ENCODE measurements around the gene CYB561D2.

Gene CYB561D2

DNA sequence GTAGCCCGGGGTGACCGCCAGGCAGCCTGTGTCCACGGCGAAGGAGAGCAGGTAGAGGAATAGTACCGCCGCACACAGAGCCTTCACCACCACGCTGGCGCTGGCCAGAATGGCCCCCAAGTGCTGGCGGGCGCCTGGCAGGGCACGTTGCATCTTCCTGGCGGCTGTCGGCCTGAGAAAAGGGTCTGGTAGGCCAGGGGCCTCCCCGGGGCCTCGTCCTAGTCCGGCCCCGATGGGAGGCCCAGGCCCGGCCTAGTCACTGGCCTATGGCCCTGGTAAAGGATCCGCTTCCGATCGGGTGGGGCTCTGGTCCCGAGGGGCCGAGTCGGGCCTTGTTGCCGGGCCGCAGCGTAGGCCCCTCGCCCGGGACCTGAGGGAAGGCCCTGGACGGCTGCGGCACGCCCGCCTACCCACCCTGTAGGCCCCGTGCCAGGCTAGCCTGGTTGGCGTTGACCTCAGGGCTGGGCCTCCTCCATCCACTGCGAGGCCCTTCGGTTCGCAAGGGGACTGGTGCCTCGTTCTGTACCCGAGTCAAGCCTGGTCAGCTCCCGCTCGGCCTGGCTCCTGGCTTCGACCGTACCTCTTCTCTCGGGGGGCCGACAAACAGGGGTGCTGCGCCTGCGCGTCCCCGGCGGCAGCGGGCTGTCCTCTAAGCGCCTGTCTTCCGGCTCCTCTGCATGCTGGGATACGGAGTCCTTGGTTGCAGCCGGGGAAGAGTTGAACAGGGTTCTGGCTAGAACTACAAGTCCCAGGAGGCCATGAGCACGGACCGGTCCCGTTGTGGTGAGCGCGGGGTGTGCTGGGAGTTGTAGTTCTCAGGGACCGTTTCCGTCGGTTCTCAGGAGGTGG lies 8.5 kb downstream of the CYB561D2 start, which contains the start of gene TMEM115:
Gene TMEM115 (minus strand): TSS at position 611 of the 849 bp plus-strand sequence. CDS start 458 bp downstream, at position 153.
- peak within 1 kb of the TSS; percentile 95 for H3K4me3 ChIP-seq (ENCODE audit: low read depth, low read length)

DNA sequence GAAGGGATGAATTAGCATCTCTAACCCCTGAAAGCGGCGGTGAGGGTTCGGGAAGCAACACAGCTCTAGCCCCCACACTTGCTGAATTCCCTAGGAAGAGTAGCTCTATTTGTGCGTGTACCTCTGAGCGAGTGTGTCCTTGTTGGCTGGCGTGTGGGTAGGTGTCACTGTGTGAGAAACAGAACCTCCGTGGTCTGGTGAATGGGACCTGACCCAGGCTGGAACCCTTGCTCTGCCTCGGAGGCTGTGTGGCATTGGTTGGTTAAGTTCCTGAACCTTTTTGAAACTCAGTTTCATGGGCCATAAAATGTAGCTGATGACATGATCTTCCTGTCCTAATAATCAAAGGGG lies 9.1 kb downstream of the CYB561D2 start:
- peak overlapping the region; percentile 30 for H3K4me3 ChIP-seq (ENCODE audit: low read depth, low read length)

DNA sequence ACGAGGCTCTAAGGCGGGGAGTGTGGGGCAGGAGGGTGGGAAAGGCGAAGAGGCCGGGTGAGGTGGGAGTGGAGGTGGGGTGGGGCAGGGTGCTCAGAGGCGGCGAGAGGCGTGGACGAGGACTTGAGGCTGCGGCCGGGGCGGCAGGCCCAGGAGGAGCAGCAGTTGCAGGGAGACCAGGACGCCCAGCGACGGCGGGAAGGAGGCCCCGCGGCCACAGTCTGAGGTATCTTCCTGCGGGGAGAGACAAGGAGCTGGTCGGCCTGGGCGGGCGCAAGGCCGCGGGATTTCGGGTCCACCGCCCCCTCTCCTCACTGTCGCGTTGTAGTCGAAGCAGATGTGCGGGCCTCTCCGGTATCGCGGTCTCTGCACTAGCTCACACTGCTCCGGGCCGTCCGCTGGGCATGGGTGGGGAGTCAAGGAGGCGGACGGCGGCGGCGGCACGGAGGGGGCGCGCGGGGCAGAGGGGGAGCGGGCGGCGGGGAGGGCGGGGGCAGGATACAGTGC lies 14.0 kb downstream of the CYB561D2 start:
- H3K4me3 ChIP-seq (ENCODE audit: low read depth, low read length): peak overlapping the region; percentile 17

DNA sequence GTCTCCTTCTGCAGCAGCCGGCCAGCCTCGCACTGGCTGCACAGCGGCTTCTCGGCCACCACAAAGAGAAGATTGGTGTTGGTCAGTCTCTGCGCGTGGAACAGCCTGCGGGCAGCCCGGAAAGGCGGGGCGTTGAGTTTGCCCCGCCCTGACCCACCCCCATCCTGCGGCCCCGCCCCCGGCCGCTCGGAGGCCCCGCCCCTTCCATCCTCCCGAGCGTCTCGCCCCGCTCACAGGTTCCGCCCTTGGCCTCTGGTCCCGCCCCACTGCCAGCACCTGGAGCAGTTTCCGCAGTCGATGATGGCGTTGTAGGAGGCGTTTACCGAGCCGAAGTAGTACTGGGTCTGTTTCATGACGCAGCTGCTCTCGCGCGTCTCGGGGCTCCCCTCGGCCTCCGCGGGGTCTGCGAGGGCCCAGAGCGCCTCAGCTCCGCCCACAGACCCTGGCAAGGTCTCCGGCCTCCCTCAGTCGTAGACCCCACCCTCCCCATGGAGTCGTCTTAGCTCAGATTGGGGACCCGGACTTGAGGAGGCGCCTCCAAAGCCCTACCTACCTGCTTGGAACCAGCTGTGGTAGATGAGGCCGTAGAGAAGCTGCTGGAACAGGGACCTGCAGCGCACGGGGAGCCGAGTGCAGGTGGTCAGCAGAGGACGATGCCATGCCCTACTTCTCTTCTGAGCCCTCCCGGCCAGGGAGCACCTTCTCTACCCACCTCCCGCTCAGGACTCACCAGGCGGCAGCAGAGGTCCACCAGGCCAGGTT lies 14.6 kb downstream of the CYB561D2 start:
- peak overlapping the region; percentile 55 for H3K4me3 ChIP-seq (ENCODE audit: low read depth, low read length)

DNA sequence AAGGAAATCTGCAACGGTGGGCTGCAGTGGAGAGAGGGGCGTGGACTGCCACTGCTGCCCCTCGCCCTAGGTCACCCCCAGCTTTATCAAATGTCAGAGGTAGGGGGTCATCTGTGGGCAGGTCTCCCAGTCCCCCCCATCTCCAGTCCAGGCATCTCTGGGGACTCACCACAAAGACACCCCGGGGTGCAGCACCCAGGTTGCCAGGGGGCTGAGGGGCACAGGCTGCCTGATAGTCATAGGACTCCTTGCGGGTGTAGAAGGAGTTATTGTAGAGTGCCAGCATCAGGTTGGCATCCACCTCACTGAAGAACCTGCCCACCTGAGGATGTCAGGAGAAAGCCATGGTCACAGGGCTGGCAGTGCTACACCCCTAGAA lies 15.2 kb downstream of the CYB561D2 start:
- peak overlapping the region; percentile 55 for H3K4me3 ChIP-seq (ENCODE audit: low read depth, low read length)

DNA sequence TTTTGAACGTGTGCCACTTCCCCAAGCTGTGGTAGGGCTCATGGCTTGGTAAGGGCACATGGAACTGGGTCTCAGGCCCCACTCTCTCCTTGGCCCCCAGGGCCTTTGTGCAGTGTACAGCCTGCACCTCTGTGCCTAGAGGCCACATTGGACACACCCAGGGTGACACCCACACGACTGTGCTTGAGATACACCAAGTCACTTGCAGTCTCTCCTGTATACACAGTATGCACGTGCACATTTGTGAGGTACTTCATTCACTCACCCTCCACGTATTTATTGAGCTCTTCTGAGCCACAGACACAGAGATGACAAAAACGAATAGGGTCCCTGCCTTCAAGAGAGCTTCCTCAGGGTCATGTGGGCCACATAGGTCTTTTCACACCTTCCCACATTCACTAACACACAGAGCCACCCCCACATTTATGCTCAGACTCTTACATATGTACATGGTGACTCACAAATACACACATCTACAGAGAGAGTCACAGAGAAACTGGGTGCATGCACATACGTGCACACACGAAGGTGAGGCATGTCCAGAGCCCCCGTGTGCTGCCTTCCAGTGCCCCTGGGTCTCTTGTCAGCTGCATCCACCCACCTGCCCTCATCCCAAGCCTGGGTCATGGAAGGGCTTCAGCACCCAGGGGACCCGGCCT lies 18.5 kb downstream of the CYB561D2 start:
- no peak overlapping the region for H3K4me3 ChIP-seq (ENCODE audit: low read depth, low read length)

DNA sequence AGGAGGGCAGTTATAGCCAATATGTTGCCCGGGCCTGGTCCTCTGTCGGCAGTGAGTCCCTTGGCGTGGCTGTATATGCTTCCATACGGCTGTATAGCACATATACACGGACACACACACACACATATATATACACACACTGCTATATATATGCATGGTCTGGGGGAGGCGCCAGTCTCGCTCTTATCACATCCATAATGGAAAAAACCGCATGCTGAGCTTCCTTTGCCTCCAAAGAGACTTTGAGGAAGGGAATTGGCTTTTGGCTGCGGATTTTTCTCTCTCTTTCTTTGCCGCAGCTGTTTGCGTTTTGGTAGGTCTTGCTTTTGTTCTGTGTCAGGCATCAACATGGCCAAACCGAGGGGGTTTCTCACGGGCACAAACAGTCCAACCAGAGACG lies 19.9 kb downstream of the CYB561D2 start:
- H3K4me3 ChIP-seq (ENCODE audit: low read depth, low read length): no peak overlapping the region

DNA sequence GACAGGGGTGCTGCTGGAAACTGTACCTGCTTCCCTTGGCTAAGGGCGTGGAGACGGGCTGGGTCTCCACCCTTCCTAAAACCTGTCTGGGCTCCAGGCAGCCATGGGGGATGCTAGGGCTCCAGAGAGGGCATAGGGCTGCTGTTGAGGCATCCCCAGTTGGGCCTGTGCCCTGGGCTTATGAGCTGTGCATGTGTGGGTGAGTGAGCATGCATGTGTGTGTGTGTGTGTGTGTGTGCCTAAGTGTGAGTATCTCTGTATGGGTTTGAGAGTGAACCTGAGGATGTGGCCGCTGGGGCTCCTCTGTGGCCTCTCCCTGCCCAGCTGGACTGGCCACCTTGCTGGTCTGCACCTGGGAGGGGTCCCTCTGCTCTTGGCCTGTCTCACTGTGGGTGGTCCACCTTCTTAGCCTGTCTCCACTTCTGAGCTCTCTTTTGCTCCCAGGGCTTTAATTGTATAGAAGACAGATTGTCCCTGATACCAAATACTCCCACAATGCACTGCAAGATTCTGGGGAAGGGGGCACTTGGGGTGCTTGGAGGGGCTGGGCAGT lies 20.5 kb downstream of the CYB561D2 start:
- H3K4me3 ChIP-seq (ENCODE audit: low read depth, low read length): no peak overlapping the region

DNA sequence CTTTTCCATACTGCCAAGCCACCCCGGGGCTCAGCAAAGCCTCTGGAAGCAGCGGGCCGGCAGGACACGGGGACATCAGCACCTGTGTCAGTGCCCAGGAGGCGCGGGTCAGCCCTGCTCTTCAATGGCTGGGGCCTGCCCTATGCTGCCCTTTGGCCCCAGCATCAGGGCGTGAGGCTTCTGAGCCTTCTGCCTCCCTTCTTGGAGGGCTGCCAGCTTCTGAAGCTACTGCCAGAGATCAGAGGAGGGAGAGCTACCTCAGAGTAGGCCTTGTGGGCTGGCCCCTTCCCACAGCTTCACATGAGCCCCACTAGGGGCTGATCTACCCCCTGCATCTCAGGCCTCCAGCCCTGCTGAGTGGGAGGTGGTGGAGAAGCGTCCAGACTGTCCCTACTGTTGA lies 21.7 kb downstream of the CYB561D2 start:
- no peak overlapping the region for H3K4me3 ChIP-seq (ENCODE audit: low read depth, low read length)

DNA sequence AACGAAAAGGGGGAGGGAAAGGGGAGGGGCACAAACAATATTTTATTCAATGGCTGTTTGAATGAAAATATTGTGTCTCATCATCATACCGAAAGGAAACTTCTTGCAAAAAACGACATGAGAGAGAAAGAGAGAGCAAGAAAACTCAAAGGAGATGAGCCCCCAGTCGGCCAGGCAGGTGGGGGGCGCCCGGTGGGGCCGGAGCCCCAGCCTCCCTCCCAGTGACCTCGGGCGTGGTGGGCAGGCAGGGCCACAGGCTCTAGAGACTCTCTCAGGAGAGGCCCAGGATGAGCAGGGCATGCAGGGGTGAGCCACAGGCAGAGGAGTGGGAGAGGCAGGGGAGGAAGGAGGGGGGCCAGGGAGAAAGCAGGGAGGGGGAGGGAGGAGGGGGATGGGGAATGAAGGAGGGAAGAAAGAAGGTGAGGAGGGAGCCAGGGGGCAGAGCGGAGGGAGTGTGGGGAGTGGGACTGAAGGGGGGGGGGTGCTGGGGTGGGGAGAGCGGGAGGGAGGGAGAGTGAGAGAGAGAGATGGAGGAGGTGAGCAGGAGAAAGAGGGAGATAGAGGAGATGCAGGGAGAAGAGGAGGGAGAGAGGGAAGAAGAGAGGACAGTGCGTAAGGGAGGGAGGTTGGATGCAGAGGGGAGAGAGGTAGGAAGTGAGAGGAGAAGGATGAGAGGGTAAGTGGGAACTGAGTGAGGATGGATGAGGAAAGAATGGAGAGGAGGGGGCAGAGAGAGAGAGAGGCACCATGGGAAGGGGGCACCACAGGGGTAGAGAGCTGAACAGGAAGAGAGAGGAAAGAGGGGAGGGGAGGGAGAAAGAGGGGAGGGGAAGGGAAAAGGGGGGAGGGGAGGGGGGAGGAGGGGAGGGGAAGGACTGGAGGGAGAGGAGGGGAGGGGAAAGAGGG lies 22.7 kb downstream of the CYB561D2 start:
- H3K4me3 ChIP-seq (ENCODE audit: low read depth, low read length): no peak overlapping the region

DNA sequence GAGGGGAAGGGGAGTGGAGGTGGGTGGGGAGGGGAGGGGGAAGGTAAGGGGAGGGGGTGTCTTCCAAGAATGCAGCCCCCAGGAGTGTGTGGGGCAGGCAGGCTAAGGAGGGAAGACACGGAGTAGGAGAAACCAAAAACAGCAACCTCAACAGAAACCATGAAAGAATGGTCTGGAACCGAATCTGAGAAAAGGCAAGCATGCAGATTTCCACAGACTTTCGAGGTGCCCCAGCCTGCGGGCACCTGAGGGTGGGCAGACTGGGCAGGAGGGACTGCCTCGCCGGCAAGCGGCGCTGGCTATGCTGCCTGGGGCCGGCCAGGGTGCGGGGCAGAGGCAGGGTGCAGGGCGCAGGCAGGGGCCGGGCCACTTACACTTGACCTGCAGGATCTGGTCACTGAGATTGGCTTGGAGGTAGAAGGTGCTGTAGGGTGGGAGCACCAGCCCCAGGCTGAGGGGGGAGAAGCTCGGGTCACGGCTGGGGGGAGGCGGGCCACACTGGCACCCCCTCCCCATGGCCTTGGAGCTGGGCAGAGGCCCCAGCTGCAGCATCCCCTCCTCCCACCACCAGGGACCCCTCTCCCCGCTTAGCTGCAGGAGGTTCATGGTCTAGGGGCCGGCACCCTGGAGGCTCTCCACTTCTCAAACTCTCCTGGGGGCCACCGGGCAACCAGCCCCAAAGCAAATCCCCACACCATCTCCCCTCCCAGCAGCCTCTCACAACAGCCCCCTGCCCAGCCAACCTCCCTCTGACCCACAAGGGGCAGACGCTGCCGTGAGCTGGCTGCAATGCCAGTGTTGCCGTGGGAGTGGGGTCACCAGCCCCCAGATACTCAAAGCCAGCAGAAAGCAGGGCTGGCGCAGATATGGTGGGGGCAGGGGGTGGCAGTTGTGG lies 23.9 kb downstream of the CYB561D2 start:
- H3K4me3 ChIP-seq (ENCODE audit: low read depth, low read length): no peak overlapping the region

DNA sequence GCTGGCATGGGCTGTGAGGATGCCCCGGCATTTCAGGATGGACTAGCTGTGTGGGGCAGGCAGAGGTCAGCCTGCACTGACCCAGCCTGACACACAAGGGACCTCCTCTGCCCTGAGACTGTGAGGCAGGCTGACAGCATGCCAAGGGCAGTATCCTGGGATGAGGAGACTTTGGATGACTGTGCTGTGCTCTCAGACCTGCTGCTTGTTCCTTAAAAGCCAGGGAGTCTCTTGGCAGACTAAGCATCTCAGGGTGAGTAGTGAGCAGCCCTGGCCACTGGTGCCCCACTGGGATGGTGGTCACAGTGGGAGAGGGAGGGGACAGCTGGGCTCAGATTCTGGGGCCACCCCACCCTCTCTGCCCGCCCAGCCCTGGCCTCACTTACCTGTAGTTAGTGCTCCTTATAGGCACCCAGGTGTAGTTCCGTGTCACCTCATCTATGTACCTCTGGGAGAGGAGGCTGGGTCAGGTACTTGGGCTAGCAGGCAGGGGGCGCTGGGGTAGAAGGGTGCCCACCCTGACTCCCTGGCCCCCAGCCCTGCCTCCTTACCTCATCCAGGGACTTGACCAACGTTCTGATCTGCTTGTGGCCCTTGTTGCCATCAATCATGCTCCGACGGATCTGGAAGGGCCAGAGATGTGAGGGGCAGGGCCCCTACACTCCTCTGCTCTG lies 24.7 kb downstream of the CYB561D2 start:
- no peak overlapping the region for H3K4me3 ChIP-seq (ENCODE audit: low read depth, low read length)

DNA sequence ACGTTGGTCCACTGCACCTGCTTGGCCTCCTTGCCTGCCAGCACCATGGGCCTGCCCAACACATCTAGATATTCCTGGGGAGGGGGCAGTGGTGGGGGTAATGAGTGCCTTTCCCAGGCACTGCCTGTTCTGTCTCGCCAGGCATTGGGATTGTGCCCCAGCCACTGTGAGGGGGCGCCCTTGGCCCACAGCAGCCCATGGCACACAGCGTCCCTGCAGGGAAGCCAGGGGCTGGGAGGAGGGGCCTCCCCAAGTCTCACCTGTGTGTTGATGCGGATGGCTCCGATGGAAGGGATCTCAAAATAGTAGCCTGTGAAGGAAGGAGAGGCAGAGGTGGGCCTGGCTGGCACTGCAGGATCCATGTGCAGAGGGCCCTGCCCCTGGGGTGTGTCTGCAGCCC lies 27.4 kb downstream of the CYB561D2 start:
- no peak overlapping the region for H3K4me3 ChIP-seq (ENCODE audit: low read depth, low read length)

DNA sequence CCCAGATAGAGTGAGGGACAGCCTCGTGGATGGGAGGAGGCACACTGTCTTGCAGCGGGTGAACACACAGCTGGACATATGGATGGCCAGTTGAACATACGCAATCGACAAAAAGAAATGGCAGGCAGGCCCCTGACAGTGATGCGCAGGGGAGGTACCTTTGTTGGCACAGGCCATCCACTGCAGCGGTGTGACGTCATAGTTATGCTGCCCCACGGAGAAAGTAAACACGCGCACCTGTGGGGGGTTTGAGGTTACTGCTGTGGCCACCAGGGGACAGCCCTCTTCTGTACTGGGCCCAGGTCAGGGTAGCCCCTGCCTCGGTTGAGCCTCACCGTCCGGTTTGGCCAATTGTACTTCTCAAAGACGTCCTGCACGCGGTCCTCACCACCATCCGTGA lies 28.1 kb downstream of the CYB561D2 start:
- H3K4me3 ChIP-seq (ENCODE audit: low read depth, low read length): no peak overlapping the region

DNA sequence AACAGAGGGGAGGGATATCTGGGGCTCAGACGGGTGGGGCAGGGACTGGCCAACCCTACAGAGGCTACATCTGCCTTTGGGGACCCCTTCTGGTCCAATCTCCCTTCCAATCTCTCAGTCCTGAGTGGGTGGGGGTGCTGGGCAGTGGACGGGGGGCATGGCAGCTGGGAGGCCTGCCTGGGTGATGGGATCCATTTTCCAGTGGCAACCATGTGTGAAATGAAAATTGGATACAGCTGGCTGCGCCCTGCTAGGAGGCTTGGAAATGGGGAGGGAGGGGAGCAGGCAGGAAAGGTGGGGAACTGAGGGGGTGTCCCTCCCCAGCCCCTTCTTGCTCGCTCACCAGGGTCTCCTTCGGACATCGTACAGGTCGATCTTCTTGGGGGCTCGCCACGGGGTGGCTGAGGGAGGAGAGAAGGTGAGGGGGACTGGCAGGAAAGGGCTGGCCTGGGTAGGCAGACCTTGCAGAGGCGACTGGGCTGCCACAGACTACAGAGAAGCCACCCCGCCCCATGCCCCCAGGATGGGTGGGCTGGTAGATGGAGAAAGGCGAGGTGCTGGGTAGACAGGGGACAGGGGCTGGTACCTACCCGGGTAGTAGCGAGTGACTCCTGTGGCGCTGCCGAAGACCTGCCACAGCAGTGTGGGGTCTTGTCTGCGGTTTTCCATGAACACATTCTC lies 29.9 kb downstream of the CYB561D2 start:
- no peak overlapping the region for H3K4me3 ChIP-seq (ENCODE audit: low read depth, low read length)

DNA sequence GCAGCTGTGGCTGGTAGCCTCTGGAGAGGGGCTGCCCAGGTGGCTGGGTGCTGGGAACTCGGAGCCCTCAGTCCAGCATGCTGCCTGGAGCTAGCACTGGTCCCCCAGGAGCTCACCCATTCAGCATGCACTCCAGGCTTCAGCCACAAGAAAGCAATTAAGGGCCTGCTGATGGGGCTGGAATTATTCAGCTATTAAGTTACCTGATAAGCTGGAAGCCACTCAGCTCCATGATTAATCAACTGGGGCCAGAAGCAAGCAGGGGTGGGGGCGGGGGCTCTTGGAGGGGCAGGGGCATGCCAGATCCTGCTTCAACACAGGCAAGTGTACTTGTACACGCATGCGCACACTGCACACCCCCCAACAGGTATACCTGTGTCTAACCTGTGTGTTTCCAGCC lies 30.7 kb downstream of the CYB561D2 start:
- no peak overlapping the region for H3K4me3 ChIP-seq (ENCODE audit: low read depth, low read length)

DNA sequence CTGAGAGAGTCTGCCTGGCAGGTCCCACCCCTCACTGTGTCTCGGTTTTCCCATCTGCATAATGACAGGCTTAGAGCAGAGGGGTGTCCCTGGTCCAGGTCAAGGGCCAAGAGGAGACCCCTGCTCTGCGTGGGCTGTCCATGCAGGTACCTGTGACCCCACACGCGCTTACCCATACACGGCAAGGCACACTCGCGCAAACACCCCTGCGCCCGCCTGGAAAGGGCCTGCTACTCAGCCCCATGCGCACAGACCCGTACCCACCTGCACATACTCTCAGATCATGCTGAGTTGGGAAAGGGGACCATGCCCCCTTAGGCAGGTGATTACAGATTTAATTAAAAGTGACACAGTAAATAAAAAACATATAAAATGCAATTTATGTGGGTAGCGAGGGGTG lies 32.1 kb downstream of the CYB561D2 start:
- no peak overlapping the region for H3K4me3 ChIP-seq (ENCODE audit: low read depth, low read length)

DNA sequence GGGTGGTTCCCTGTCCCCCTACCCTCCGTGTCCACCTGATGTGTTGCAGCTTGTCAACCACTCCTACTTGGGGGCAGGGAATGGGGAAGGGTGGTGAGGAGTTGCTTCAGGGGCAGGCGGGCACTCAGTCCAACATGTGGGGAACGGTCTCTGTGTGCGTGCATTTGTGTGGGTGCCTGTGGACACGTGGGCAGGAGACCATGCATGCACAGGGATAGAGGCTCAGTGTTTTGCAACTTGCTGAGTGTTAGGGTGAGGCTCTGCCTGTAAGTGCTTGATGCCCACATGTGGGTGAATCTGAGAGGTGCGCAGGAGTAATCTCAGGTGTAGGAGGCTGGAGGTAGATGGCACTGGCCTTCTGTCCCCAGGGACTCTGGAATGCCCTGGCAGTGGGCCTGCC lies 33.1 kb downstream of the CYB561D2 start:
- no peak overlapping the region for H3K4me3 ChIP-seq (ENCODE audit: low read depth, low read length)

Measured in iPS-11a (cell line).